DND-41 (cell line): ENCODE measurements around the gene NEURL3.

ENCODE experiments used
- CTCF ChIP-seq: IDR thresholded peaks from 2 replicates; pipeline ENCODE4 v1.5.1; 2012; ENCODE audit warnings: borderline replicate concordance, low read length, moderate library complexity, mild to moderate bottlenecking; ENCODE audit not compliant: poor library complexity, severe bottlenecking; ENCODE audit errors: extremely low read depth
- EZH2 ChIP-seq: IDR thresholded peaks from 3 replicates; pipeline ENCODE4 v1.6.1; 2012; ENCODE audit warnings: borderline replicate concordance, low read depth, mild to moderate bottlenecking, moderate library complexity, low read length, inconsistent platforms; ENCODE audit not compliant: severe bottlenecking

GRCh38 chr2:96541398-96542152, 36.4 kb upstream of the NEURL3 start:
- TF ChIP-seq CTCF, result no peak
- TF ChIP-seq EZH2, result no peak
